BJ (cell line): Measurements from ENCODE around the gene MYO9B. TPM values are rescaled to one million over a fixed set of nuclear protein-coding genes. Genes with fewer than 3 reads are reported as not detected.

Experiments
- CTCF ChIA-PET: fragments of 350-600 bp; formaldehyde crosslinking; extraction: SDS; loops from one replicate; lab custom pipeline; 2021; ENCODE audit warnings: antibody characterized with exemption, inconsistent platforms; lab: Yijun Ruan, JAX
- POLR2A ChIA-PET: fragments of 300-600 bp; sonication (Branson Sonifier 250); formaldehyde crosslinking; extraction: SDS; loops from one replicate; lab custom pipeline; 2021; ENCODE audit warnings: antibody characterized with exemption; lab: Charles Lee
- DNase-seq: peaks from one replicate; pipeline ENCODE4 v3.0.0-alpha.2; 2011; ENCODE audit warnings: low read depth
- H3K27me3 ChIP-seq: 2 replicates; pipeline ENCODE4 v1.6.0; 2011; ENCODE audit warnings: low read length; ENCODE audit not compliant: control insufficient read depth, insufficient read depth
- H3K36me3 ChIP-seq: 2 replicates; pipeline ENCODE4 v1.5.1; 2011; ENCODE audit warnings: low read length; ENCODE audit not compliant: control insufficient read depth, insufficient read depth
- H3K4me3 ChIP-seq: 2 replicates; pipeline ENCODE4 v1.5.1; 2011; ENCODE audit warnings: low read depth, mild to moderate bottlenecking, control low read depth, low read length
- CTCF ChIP-seq: IDR thresholded peaks from 2 replicates; pipeline ENCODE4 v1.5.1; 2011; ENCODE audit warnings: low read depth, mild to moderate bottlenecking, control low read depth, inconsistent platforms, low read length, moderate library complexity; ENCODE audit not compliant: insufficient read depth
- polyA plus RNA-seq: library from polyadenylated mRNA; depleted of rRNA; stranded (reverse); fragments of >200 nt; gene quantifications from 2 replicates; pipeline ENCODE4 v1.2.3, GENCODE V29; 2011

The MYO9B gene
- polyA plus RNA-seq, 1 experiment = 40.8 TPM

GRCh38 chr19:17153996-17154395, 78.4 kb downstream of the MYO9B start:
- Histone ChIP-seq H3K36me3 (peaks cover 38% of the 10 kb centered on the region), H3K4me3 (no peak overlapping the region), H3K27me3 (no peaks in the 10 kb centered on the region)
- no peak for DNase-seq
- ChIA-PET POLR2A (no interaction called here), CTCF (interaction anchor here (0.8 to 1.4 kb wide), 2 partner anchors 86 to 92 kb away, joined by 3 read pairs; no protein-coding TSS in a partner anchor)
- no peak for TF ChIP-seq CTCF

- TF ChIP-seq CTCF = no peak
- no peak for DNase-seq
- POLR2A ChIA-PET = no interaction called here
- Histone ChIP-seq H3K36me3 (peaks cover 45% of the 10 kb centered on the region), H3K4me3 (no peak overlapping the region), H3K27me3 (no peaks in the 10 kb centered on the region)
- CTCF ChIA-PET = no interaction called here
Observed at GRCh38 chr19:17155251-17155650, 79.7 kb downstream of the MYO9B start.

- no peaks in the 10 kb centered on the region for H3K27me3 ChIP-seq
- no peak for TF ChIP-seq CTCF
- no peak overlapping the region for H3K4me3 ChIP-seq
- DNase-seq = no peak
- H3K36me3 ChIP-seq = peaks cover 45% of the 10 kb centered on the region
- POLR2A ChIA-PET = no interaction called here
- CTCF ChIA-PET = interaction anchor here (1.3 kb wide), 1 partner anchor 87 kb away, joined by 3 read pairs; no protein-coding TSS in a partner anchor
Observed at GRCh38 chr19:17156296-17156946, 80.8 kb downstream of the MYO9B start.

- Histone ChIP-seq H3K27me3 (no peaks in the 10 kb centered on the region), H3K4me3 (no peak overlapping the region), H3K36me3 (peaks cover 43% of the 10 kb centered on the region)
- CTCF ChIA-PET = interaction anchor here (1.3 kb wide), 1 partner anchor 87 kb away, joined by 3 read pairs; no protein-coding TSS in a partner anchor
- no peak for TF ChIP-seq CTCF
- no peak for DNase-seq
- POLR2A ChIA-PET = no interaction called here
Observed at GRCh38 chr19:17156947-17157302, 81.3 kb downstream of the MYO9B start.

GRCh38 chr19:17158584-17158983, 83.0 kb downstream of the MYO9B start:
- peaks cover 53% of the 10 kb centered on the region for H3K36me3 ChIP-seq
- ChIA-PET POLR2A (no interaction called here), CTCF (no interaction called here)
- H3K27me3 ChIP-seq = no peaks in the 10 kb centered on the region
- no peak overlapping the region for H3K4me3 ChIP-seq
- no peak for DNase-seq
- no peak for TF ChIP-seq CTCF
